MCF 10A (cell line): Measurements from ENCODE around the gene MT1HL1. TPM values are rescaled to one million over a fixed set of nuclear protein-coding genes. Genes with fewer than 3 reads are reported as not detected.
A peak's percentile ranks its signal among the peaks of the same experiment; 100 is the strongest.

Experiments
- BruUV-seq: library from RNA; stranded (reverse); fragments of 400-500 nt; replicated peaks from 2 replicates; lab custom pipeline; 2021; lab: Mats Ljungman, UMichigan
- CTCF ChIA-PET: fragments of 300-600 bp; sonication (Branson Sonifier 250); formaldehyde crosslinking; extraction: SDS; loops from one replicate; lab custom pipeline; 2021; ENCODE audit warnings: antibody characterized with exemption, inconsistent platforms; lab: Yijun Ruan, JAX
- POLR2A ChIA-PET: fragments of 300-600, 350-650 bp; sonication (Branson Sonifier 250); formaldehyde crosslinking; extraction: SDS; loops from one replicate; lab custom pipeline; 2020; ENCODE audit warnings: antibody characterized with exemption, inconsistent platforms; lab: Yijun Ruan, JAX
- DNase-seq: peaks from one replicate; pipeline ENCODE4 v3.0.0-alpha.2; 2018; ENCODE audit not compliant: unreplicated experiment
- H3K27ac Mint-ChIP-seq: one replicate; pipeline ENCODE4 v1.8.0; 2022; ENCODE audit warnings: mild to moderate bottlenecking, low read depth, mixed read lengths; ENCODE audit not compliant: unreplicated experiment
- H3K27me3 Mint-ChIP-seq: one replicate; pipeline ENCODE4 v1.8.0; 2022; ENCODE audit warnings: mixed read lengths; ENCODE audit not compliant: insufficient read depth, unreplicated experiment
- H3K36me3 Mint-ChIP-seq: one replicate; pipeline ENCODE4 v1.8.0; 2022; ENCODE audit warnings: mild to moderate bottlenecking, moderate library complexity, mixed read lengths; ENCODE audit not compliant: insufficient read depth, unreplicated experiment
- H3K4me1 Mint-ChIP-seq: one replicate; pipeline ENCODE4 v1.8.0; 2022; ENCODE audit warnings: mixed read lengths; ENCODE audit not compliant: insufficient read depth, unreplicated experiment
- H3K4me3 Mint-ChIP-seq: one replicate; pipeline ENCODE4 v1.8.0; 2022; ENCODE audit warnings: mild to moderate bottlenecking, moderate library complexity, mixed read lengths; ENCODE audit not compliant: unreplicated experiment
- H3K9me3 Mint-ChIP-seq: one replicate; pipeline ENCODE4 v1.8.0; 2022; ENCODE audit warnings: mixed read lengths; ENCODE audit not compliant: unreplicated experiment
- CTCF ChIP-seq: fragments of 200-600 bp; IDR thresholded peaks from one replicate; pipeline ENCODE4 v1.8.0; 2022; ENCODE audit warnings: antibody characterized with exemption, mild to moderate bottlenecking; ENCODE audit not compliant: unreplicated experiment
- intact Hi-C: fragments of 100-400 bp; cut with micrococcal nuclease; formaldehyde crosslinking; loops from 2 replicates; pipeline ENCODE4 v1.14.1; 2022
- total RNA-seq: library from RNA; stranded (reverse); gene quantifications from 2 replicates; pipeline ENCODE4 v1.2.3, GENCODE V29; 2022

The MT1HL1 gene
- total RNA-seq, 1 experiment from 2014 or later: not detected

DNA sequence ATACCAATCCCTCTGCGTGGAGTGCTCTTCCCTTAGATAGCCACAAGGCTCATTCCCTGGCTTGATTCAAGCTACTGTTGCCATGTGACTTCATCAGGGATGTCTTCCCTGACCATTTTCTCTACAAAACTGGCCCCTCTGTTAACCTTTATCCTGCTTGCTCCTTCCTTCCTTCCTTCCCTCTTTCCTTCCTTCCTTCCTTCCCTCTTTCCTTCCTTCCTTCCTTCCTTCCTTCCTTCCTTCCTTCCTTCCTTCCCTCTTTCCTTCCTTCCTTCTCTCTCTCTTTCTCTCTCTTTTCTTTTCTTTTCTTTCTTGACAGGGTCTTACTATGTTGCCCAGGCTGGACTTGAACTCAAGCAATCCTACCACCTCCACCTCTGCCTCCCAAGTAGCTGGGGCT, 31.5 kb upstream of the MT1HL1 start:
- POLR2A ChIA-PET: interaction anchor here (0.9 kb wide), 1 partner anchor 657 kb away, joined by 3 read pairs; no protein-coding TSS in a partner anchor
- H3K4me1 Mint-ChIP-seq: peaks cover 15% of the 10 kb centered on the region
- no peaks in the 10 kb centered on the region for H3K27me3 Mint-ChIP-seq
- CTCF ChIA-PET: no interaction called here
- no peak for TF ChIP-seq CTCF
- no peaks in the 10 kb centered on the region for H3K9me3 Mint-ChIP-seq
- H3K27ac Mint-ChIP-seq: no peak overlapping the region
- DNase-seq: no peak
- intact Hi-C loops: no loop called here
- H3K36me3 Mint-ChIP-seq: no peaks in the 10 kb centered on the region
- no peak overlapping the region for H3K4me3 Mint-ChIP-seq
- BruUV-seq: no TSS peak

- Mint-ChIP-seq H3K27me3 (no peaks in the 10 kb centered on the region), H3K4me3 (no peak overlapping the region), H3K36me3 (no peaks in the 10 kb centered on the region), H3K27ac (no peak overlapping the region), H3K9me3 (no peaks in the 10 kb centered on the region), H3K4me1 (peaks cover 15% of the 10 kb centered on the region)
- intact Hi-C loops: no loop called here
- no peak for TF ChIP-seq CTCF
- no peak for DNase-seq
- POLR2A ChIA-PET: interaction anchor here (0.6 kb wide), 1 partner anchor 622 kb away, joined by 6 read pairs; no protein-coding TSS in a partner anchor
- no TSS peak for BruUV-seq
- CTCF ChIA-PET: interaction anchor here (2.0 kb wide), 1 partner anchor 353 kb away, joined by 4 read pairs; no protein-coding TSS in a partner anchor
These were observed 29.6 kb upstream of the MT1HL1 start for GRCh38 chr1:237033804-237034203.

- ChIA-PET CTCF (interaction anchor here (0.5 to 2.0 kb wide), 4 partner anchors 118 to 354 kb away, joined by 3 to 4 read pairs (median 4); no protein-coding TSS in a partner anchor), POLR2A (no interaction called here)
- intact Hi-C loops: no loop called here
- Mint-ChIP-seq H3K27ac (no peak overlapping the region), H3K4me1 (peaks cover 15% of the 10 kb centered on the region), H3K36me3 (no peaks in the 10 kb centered on the region), H3K4me3 (no peak overlapping the region), H3K27me3 (peaks cover 2% of the 10 kb centered on the region), H3K9me3 (no peaks in the 10 kb centered on the region)
- no TSS peak for BruUV-seq
- no peak for DNase-seq
- no peak for TF ChIP-seq CTCF
These were observed 28.8 kb upstream of the MT1HL1 start for GRCh38 chr1:237033061-237033460.

DNA sequence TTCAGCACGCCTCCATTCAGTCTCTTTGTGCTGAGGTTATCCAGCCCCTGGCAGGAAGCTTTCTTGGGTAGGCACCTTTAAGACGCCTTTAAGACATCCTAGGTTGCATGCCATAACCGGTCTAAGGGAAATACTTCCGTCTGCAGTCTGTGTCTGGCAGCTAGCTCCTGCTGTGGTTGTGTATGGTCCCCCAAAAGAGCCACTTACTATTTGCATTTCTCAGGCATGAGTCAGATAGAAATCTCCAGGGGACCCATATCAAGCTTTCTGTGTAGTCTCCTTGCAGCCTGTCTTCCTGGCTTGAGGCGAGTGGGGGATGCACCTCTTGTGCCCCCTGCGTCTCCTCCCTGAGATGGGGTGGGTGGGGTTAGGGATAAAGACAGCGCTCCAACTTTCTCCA, 27.8 kb upstream of the MT1HL1 start:
- Mint-ChIP-seq H3K27me3 (peaks cover 12% of the 10 kb centered on the region), H3K27ac (no peak overlapping the region), H3K4me1 (peaks cover 15% of the 10 kb centered on the region), H3K9me3 (no peaks in the 10 kb centered on the region), H3K4me3 (no peak overlapping the region), H3K36me3 (no peaks in the 10 kb centered on the region)
- no TSS peak for BruUV-seq
- TF ChIP-seq CTCF: no peak
- peak; percentile 65 for DNase-seq
- ChIA-PET CTCF (interaction anchor here (0.7 kb wide), 1 partner anchor 26 kb away, joined by 5 read pairs; no protein-coding TSS in a partner anchor), POLR2A (interaction anchor here (0.6 to 1.0 kb wide), 4 partner anchors 12 to 362 kb away, joined by 3 read pairs; no protein-coding TSS in a partner anchor)
- intact Hi-C loops: no loop called here
